H1 (cell line): ENCODE results near the gene TMEM145.

Experiments used
- CREB1 ChIP-seq: IDR thresholded peaks from 2 replicates; pipeline ENCODE4 v1.6.1; 2012; ENCODE audit warnings: inconsistent platforms
- HDAC2 ChIP-seq, 2 experiments: fragments of 300-600 bp in 1 of 2; sonication (generic) in 1 of 2; IDR thresholded peaks; 2 replicates each; pipeline ENCODE4 v1.6.1; 2011 to 2012; ENCODE audit warnings: low read depth in 2 of 2, low read length in 2 of 2, mild to moderate bottlenecking in 2 of 2, moderate library complexity in 2 of 2, borderline replicate concordance in 1 of 2, inconsistent platforms in 1 of 2
- HDAC6 ChIP-seq: IDR thresholded peaks from one replicate; pipeline ENCODE4 v1.7.1; 2012; ENCODE audit warnings: low read depth, mild to moderate bottlenecking, inconsistent platforms, low read length, moderate library complexity
- KDM5A ChIP-seq: fragments of 200-600 bp; IDR thresholded peaks from 2 replicates; pipeline ENCODE4 v1.7.1; 2012; ENCODE audit warnings: mild to moderate bottlenecking, low read length, inconsistent platforms, mixed read lengths
- NRF1 ChIP-seq: IDR thresholded peaks from 2 replicates; pipeline ENCODE4 v1.6.1; 2011; ENCODE audit warnings: mild to moderate bottlenecking, low read depth, low read length, improper control_type of control experiment
- POLR2AphosphoS5 ChIP-seq: IDR thresholded peaks from 2 replicates; pipeline ENCODE4 v1.6.1; 2011; ENCODE audit warnings: low read depth, low read length
- SP1 ChIP-seq: IDR thresholded peaks from 2 replicates; pipeline ENCODE4 v1.6.1; 2011; ENCODE audit warnings: low read depth, low read length
- TEAD4 ChIP-seq: IDR thresholded peaks from 2 replicates; pipeline ENCODE4 v1.6.1; 2012; ENCODE audit warnings: low read depth, low read length, inconsistent platforms, mixed read lengths

DNA sequence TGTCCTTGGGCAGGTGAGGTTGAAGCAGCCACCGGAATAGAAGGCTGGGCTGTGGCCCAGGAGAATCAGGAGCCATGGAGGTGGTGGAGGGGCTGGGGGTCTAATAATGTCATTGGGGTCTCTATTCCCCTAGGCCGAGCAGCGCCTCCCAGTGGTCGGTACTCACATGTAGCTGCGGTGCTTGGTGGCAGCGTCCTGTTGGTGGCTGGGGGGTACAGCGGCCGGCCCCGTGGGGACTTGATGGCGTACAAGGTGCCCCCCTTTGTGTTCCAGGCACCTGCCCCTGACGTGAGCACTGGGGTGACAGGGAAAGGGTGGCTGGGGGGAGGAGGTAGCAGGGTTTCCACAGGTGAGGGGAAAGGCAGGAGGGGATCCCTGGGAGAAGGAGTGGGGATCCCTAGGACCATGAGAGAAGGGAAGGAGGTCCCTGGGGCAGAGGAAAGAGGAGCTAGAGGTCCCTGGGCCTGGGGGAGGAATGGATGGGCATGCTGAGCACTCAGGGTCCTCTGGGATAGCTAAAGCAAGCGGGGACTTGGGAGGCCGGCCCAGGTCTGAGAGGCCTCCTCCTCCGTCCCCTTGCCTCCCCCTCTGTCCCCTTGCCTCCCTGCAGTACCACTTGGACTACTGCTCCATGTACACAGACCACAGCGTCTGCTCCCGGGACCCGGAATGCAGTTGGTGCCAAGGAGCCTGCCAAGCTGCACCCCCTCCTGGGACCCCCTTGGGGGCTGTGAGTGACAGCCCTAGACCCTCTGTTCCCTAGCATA is 30.4 kb downstream of the TMEM145 start:
- no peak for TF ChIP-seq KDM5A
- no peak for TF ChIP-seq POLR2AphosphoS5
- TF ChIP-seq HDAC2 (IDR thresholded peaks at IDR 0.05; ENCODE audit: borderline replicate concordance in 1 of 2, low read depth in 2 of 2, low read length in 2 of 2) = no peak
- TF ChIP-seq CREB1 = no peak
- TF ChIP-seq TEAD4 = no peak
- TF ChIP-seq SP1 = no peak
- no peak for TF ChIP-seq NRF1
- TF ChIP-seq HDAC6 = no peak
